HG03066 (cell line): ENCODE data around the gene FAM20B.
"Not testable (repeated sequence)": the region's sequence is repeated elsewhere in the genome, so short reads cannot be mapped to it uniquely, and the experiment has no call there.

Experiments used
- ATAC-seq: cut with Tn5 transposase; IDR thresholded peaks from one replicate; pipeline ENCODE4 v1.9.1; 2021; ENCODE audit warnings: low read depth; ENCODE audit not compliant: unreplicated experiment

Gene FAM20B

GRCh38 chr1:179025125-179025974, at the start of gene FAM20B:
FAM20B (plus strand) TSS chr1:179025894; CDS start chr1:179043848, 17,954 bp downstream.
- peak; percentile 78 for ATAC-seq

- no peak for ATAC-seq
These were observed 49.2 kb upstream of the FAM20B start for GRCh38 chr1:178976541-178976940.

GRCh38 chr1:178986204-178986603, 39.5 kb upstream of the FAM20B start:
- no peak for ATAC-seq

GRCh38 chr1:178988198-178988597, 37.5 kb upstream of the FAM20B start:
- not testable (repeated sequence) for ATAC-seq

- ATAC-seq, result no peak
These were observed 32.1 kb upstream of the FAM20B start for GRCh38 chr1:178993559-178993958.

- ATAC-seq, result no peak
These were observed 28.3 kb upstream of the FAM20B start for GRCh38 chr1:178997428-178997827.

- no peak for ATAC-seq
These were observed 27.4 kb upstream of the FAM20B start for GRCh38 chr1:178998295-178998694.

GRCh38 chr1:178999061-178999460, 26.6 kb upstream of the FAM20B start:
- no peak for ATAC-seq

- no peak for ATAC-seq
These were observed 24.2 kb upstream of the FAM20B start for GRCh38 chr1:179001451-179001850.

- not testable (repeated sequence) for ATAC-seq
These were observed 23.6 kb upstream of the FAM20B start for GRCh38 chr1:179002064-179002463.

GRCh38 chr1:179002552-179003345, 22.9 kb upstream of the FAM20B start:
- peak; percentile 85 for ATAC-seq

GRCh38 chr1:179003512-179004066, 22.1 kb upstream of the FAM20B start:
- no peak for ATAC-seq

- no peak for ATAC-seq
These were observed 18.5 kb upstream of the FAM20B start for GRCh38 chr1:179007233-179007632.

- no peak for ATAC-seq
These were observed 15.0 kb upstream of the FAM20B start for GRCh38 chr1:179010671-179011070.

GRCh38 chr1:179012038-179012437, 13.7 kb upstream of the FAM20B start:
- ATAC-seq, result no peak

GRCh38 chr1:179014123-179014522, 11.6 kb upstream of the FAM20B start:
- ATAC-seq, result no peak

- ATAC-seq, result no peak
These were observed 10.3 kb upstream of the FAM20B start for GRCh38 chr1:179015396-179015795.

- ATAC-seq, result no peak
These were observed 8.8 kb upstream of the FAM20B start for GRCh38 chr1:179016706-179017382.

- ATAC-seq, result no peak
These were observed 8.0 kb upstream of the FAM20B start for GRCh38 chr1:179017383-179018326.

GRCh38 chr1:179021873-179022272, 3.8 kb upstream of the FAM20B start:
- no peak for ATAC-seq
